Esophagus squamous epithelium (tissue), 5 donors: ENCODE measurements around the gene LPAR3. TPM values are rescaled to one million over a fixed set of nuclear protein-coding genes. Genes with fewer than 3 reads are reported as not detected.

Experiments used
- DNase-seq: peaks from one replicate; lab custom pipeline; 2025; lab: John Stamatoyannopoulos, UW
- H3K27ac ChIP-seq, 4 donors: fragments of 200-600 bp; sonication (generic); one replicate each; pipeline ENCODE4 v1.5.1; 2016 to 2019; ENCODE audit warnings: mild to moderate bottlenecking in 1 of 4
- H3K27me3 ChIP-seq, 4 donors: fragments of 200-600 bp; sonication (generic); 1 replicate in 3 of 4; 2 replicates in 1 of 4; pipeline versions ENCODE4 v1.5.1 to v1.6.0; 2017 to 2021; ENCODE audit warnings: antibody characterized with exemption in 1 of 4
- H3K36me3 ChIP-seq, 3 donors: fragments of 200-600 bp; sonication (generic); one replicate each; pipeline ENCODE4 v1.5.1; 2016 to 2019
- H3K4me1 ChIP-seq, 3 donors: fragments of 200-600 bp; sonication (generic); one replicate each; pipeline ENCODE4 v1.5.1; 2017 to 2019
- H3K4me3 ChIP-seq, 4 donors: fragments of 200-600 bp; sonication (generic); 1 replicate in 3 of 4; 2 replicates in 1 of 4; pipeline ENCODE4 v1.5.1; 2016 to 2019; ENCODE audit warnings: mild to moderate bottlenecking in 2 of 4, moderate library complexity in 1 of 4
- H3K9me3 ChIP-seq, 3 donors: fragments of 200-600 bp; sonication (generic); one replicate each; pipeline ENCODE4 v1.5.1; 2016 to 2019
- CTCF ChIP-seq, 6 experiments: fragments of 450-650 bp in 4 of 6; fragments of 200-600 bp in 2 of 6; sonication (generic) in 2 of 6; IDR thresholded peaks; one replicate each; pipeline ENCODE4 v1.5.1; 2016 to 2019; ENCODE audit warnings: antibody characterized with exemption in 6 of 6, mild to moderate bottlenecking in 4 of 6, moderate library complexity in 4 of 6
- POLR2A ChIP-seq, 4 donors: fragments of 450-650 bp; IDR thresholded peaks; one replicate each; pipeline ENCODE4 v1.6.1; 2017; ENCODE audit warnings: antibody characterized with exemption in 4 of 4, mild to moderate bottlenecking in 4 of 4, moderate library complexity in 3 of 4
- WGBS, 2 donors: methylation state at CpG; one replicate each; pipeline ENCODE4 v1.1.5; 2018; 5-methylcytosine and 5-hydroxymethylcytosine counted together
- intact Hi-C: fragments of 100-400 bp; cut with DNase I; formaldehyde crosslinking; loops from one replicate; pipeline ENCODE4 v1.15.0; 2022
- total RNA-seq, 4 donors: library from RNA; depleted of rRNA; stranded (reverse); fragments of >200 nt; gene quantifications; one replicate each; pipeline ENCODE4 v1.1.0, GENCODE V29; 2016
- donor health status: DM: yes; HTN: yes; CAD: no.

The LPAR3 gene
- total RNA-seq, 4 donors from 2014 or later = 14.9 to 27.1 (median 19.5) TPM

GRCh38 chr1:84774669-84775534, 118.1 kb downstream of the LPAR3 start:
- no peak overlapping the region for H3K27ac ChIP-seq
- no peaks in the 10 kb centered on the region for H3K36me3 ChIP-seq
- H3K4me1 ChIP-seq = peaks cover 0 to 31% (median 20%) of the 10 kb centered on the region in 3 donors
- H3K9me3 ChIP-seq = no peaks in the 10 kb centered on the region
- intact Hi-C loops = loop anchor here (10.0 kb wide), 1 partner anchor 160 kb away; no protein-coding TSS in a partner anchor
- 63 to 68% methylated on average over 6 to 7 of the region's 16 CpGs for WGBS, 2 donors
- peaks cover 0 to 7% (median 0%) of the 10 kb centered on the region in 4 donors for H3K27me3 ChIP-seq
- no peak for DNase-seq
- H3K4me3 ChIP-seq = no peak overlapping the region
- no peak for TF ChIP-seq CTCF (IDR thresholded peaks at IDR 0.05)

GRCh38 chr1:84773933-84774497, 119.0 kb downstream of the LPAR3 start:
- no peak for TF ChIP-seq POLR2A (IDR thresholded peaks at IDR 0.05)
- no peak for TF ChIP-seq CTCF (IDR thresholded peaks at IDR 0.05)
- peaks cover 0 to 31% (median 20%) of the 10 kb centered on the region in 3 donors for H3K4me1 ChIP-seq
- intact Hi-C loops = loop anchor here (10.0 kb wide), 1 partner anchor 161 kb away; no protein-coding TSS in a partner anchor
- H3K36me3 ChIP-seq = no peaks in the 10 kb centered on the region
- H3K27me3 ChIP-seq = peaks cover 0 to 15% (median 0%) of the 10 kb centered on the region in 4 donors
- 57 to 69% methylated on average over 3 to 4 of the region's 4 CpGs for WGBS, 2 donors
- H3K9me3 ChIP-seq = no peaks in the 10 kb centered on the region
- H3K27ac ChIP-seq = peak overlapping the region in 1 of 4 donors; percentile 37
- no peak for DNase-seq
- H3K4me3 ChIP-seq = no peak overlapping the region

GRCh38 chr1:84773195-84773594, 119.8 kb downstream of the LPAR3 start:
- peaks cover 0 to 31% (median 20%) of the 10 kb centered on the region in 3 donors for H3K4me1 ChIP-seq
- H3K9me3 ChIP-seq = no peaks in the 10 kb centered on the region
- DNase-seq = no peak
- no peaks in the 10 kb centered on the region for H3K36me3 ChIP-seq
- WGBS, 2 donors = 47 to 67% methylated on average over 6 of the region's 6 CpGs
- intact Hi-C loops = loop anchor here (10.0 kb wide), 1 partner anchor 162 kb away; no protein-coding TSS in a partner anchor
- H3K4me3 ChIP-seq = no peak overlapping the region
- H3K27me3 ChIP-seq = peaks cover 0 to 16% (median 0%) of the 10 kb centered on the region in 4 donors
- peak overlapping the region in 3 of 4 donors; percentile 37 to 51 (median 42) for H3K27ac ChIP-seq
- TF ChIP-seq CTCF (IDR thresholded peaks at IDR 0.05) = no peak
- no peak for TF ChIP-seq POLR2A (IDR thresholded peaks at IDR 0.05)

DNA sequence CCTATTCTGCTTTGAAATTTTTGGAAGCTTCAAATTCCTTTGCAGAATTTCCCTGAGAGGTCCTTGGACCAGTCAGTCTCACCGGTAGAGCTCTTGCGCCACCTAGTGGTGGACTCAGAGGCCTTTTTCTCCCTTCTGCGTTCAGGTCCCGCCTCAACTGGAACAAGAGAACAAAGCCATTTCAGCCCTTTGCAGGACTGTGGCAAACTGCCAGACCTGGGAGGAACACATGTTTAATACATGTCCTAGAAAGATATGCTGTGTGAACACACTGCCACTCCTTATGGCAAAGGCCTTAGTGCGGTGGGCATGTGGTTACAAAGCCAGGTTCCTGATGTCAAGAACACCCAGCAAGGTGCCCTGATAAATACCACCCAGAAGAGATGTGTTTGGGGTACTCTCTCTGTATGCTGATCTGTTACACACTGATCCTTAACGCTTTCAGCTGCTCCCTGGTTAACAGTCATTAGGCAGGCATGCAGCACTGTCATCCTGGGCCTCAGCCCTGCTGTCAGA, 120.5 kb downstream of the LPAR3 start:
- no peaks in the 10 kb centered on the region for H3K36me3 ChIP-seq
- no peak for DNase-seq
- no peaks in the 10 kb centered on the region for H3K9me3 ChIP-seq
- peaks cover 0 to 16% (median 0%) of the 10 kb centered on the region in 4 donors for H3K27me3 ChIP-seq
- no peak overlapping the region for H3K4me3 ChIP-seq
- peaks cover 0 to 31% (median 20%) of the 10 kb centered on the region in 3 donors for H3K4me1 ChIP-seq
- peak overlapping the region in 1 of 4 donors; percentile 42 for H3K27ac ChIP-seq
- intact Hi-C loops = loop anchor here (10.0 kb wide), 1 partner anchor 162 kb away; no protein-coding TSS in a partner anchor
- whole genome bisulfite sequencing, 2 donors = 6 to 16% methylated on average over 6 of the region's 6 CpGs
- TF ChIP-seq CTCF (IDR thresholded peaks at IDR 0.05) = peak; percentile 63 to 94 (median 90)
- no peak for TF ChIP-seq POLR2A (IDR thresholded peaks at IDR 0.05)
